GM12878 (cell line): ENCODE measurements around the gene MICA. TPM values are rescaled to one million over a fixed set of nuclear protein-coding genes. Genes with fewer than 3 reads are reported as not detected.

ENCODE experiments used
- CTCF ChIP-seq, 3 experiments: IDR thresholded peaks in 2 of 3; conservative IDR thresholded peaks in 1 of 3; 2 replicates each; pipeline ENCODE4 v1.5.1; 2011; ENCODE audit warnings: low read depth in 3 of 3, low read length in 3 of 3, mild to moderate bottlenecking in 3 of 3, control low read depth in 2 of 3, moderate library complexity in 2 of 3, inconsistent platforms in 1 of 3, mixed read lengths in 1 of 3; ENCODE audit not compliant: control insufficient read depth in 2 of 3, insufficient read depth in 1 of 3; ENCODE audit errors: extremely low read depth in 1 of 3
- DPF2 ChIP-seq: fragments of 450-650 bp; IDR thresholded peaks from 2 replicates; pipeline ENCODE4 v1.6.1; 2017; ENCODE audit warnings: mild to moderate bottlenecking
- GATAD2B ChIP-seq: fragments of 450-650 bp; conservative IDR thresholded peaks from 2 replicates; pipeline ENCODE4 v1.6.1; 2017; ENCODE audit warnings: low read depth, mild to moderate bottlenecking, moderate library complexity
- NFXL1 ChIP-seq: fragments of 450-650 bp; IDR thresholded peaks from 2 replicates; pipeline ENCODE4 v1.6.1; 2017; ENCODE audit warnings: antibody characterized with exemption, mild to moderate bottlenecking, borderline replicate concordance
- PAX5 ChIP-seq: IDR thresholded peaks from 2 replicates; pipeline ENCODE4 v1.6.1; 2011; ENCODE audit warnings: low read depth, low read length, borderline replicate concordance
- PML ChIP-seq: IDR thresholded peaks from 2 replicates; pipeline ENCODE4 v1.6.1; 2012; ENCODE audit warnings: low read length, inconsistent platforms
- POLR2AphosphoS2 ChIP-seq: IDR thresholded peaks from 2 replicates; pipeline ENCODE4 v1.6.1; 2011; ENCODE audit warnings: low read depth, mild to moderate bottlenecking, low read length, improper control_type of control experiment, moderate library complexity
- RAD21 ChIP-seq: IDR thresholded peaks from 2 replicates; pipeline ENCODE4 v1.6.1; 2011; ENCODE audit warnings: mild to moderate bottlenecking, low read depth, low read length, moderate library complexity; ENCODE audit not compliant: insufficient read depth
- RELB ChIP-seq: fragments of 450-650 bp; IDR thresholded peaks from 2 replicates; pipeline ENCODE4 v1.6.1; 2017; ENCODE audit warnings: low read depth, mild to moderate bottlenecking, moderate library complexity
- SIX5 ChIP-seq: IDR thresholded peaks from 2 replicates; pipeline ENCODE4 v1.6.1; 2011; ENCODE audit warnings: mild to moderate bottlenecking, low read depth, low read length, moderate library complexity; ENCODE audit not compliant: severe bottlenecking
- SMC3 ChIP-seq: IDR thresholded peaks from 2 replicates; pipeline ENCODE4 v1.6.1; 2011; ENCODE audit warnings: low read length, improper control_type of control experiment, borderline replicate concordance
- SP1 ChIP-seq: IDR thresholded peaks from one replicate; pipeline ENCODE4 v1.6.1; 2011; ENCODE audit warnings: low read depth, low read length
- TBL1XR1 ChIP-seq: IDR thresholded peaks from 2 replicates; pipeline ENCODE4 v1.6.1; 2012; ENCODE audit warnings: low read depth, low read length, improper control_type of control experiment
- WRNIP1 ChIP-seq: IDR thresholded peaks from 2 replicates; pipeline ENCODE4 v1.6.1; 2011; ENCODE audit warnings: low read depth, low read length, improper control_type of control experiment, borderline replicate concordance
- ZNF217 ChIP-seq: fragments of 450-650 bp; IDR thresholded peaks from 2 replicates; pipeline ENCODE4 v1.6.1; 2017; ENCODE audit warnings: antibody characterized with exemption, mild to moderate bottlenecking
- ZNF274 ChIP-seq: IDR thresholded peaks from one replicate; pipeline ENCODE4 v1.8.0; 2011; ENCODE audit not compliant: insufficient read length, insufficient read depth
- ZNF384 ChIP-seq: IDR thresholded peaks from 2 replicates; pipeline ENCODE4 v1.6.1; 2012; ENCODE audit warnings: low read depth, mild to moderate bottlenecking, low read length, improper control_type of control experiment, borderline replicate concordance
- polyA plus RNA-seq, 11 experiments: library from polyadenylated mRNA; depleted of rRNA in 4 of 11; unstranded in 6 of 11; stranded (reverse) in 5 of 11; fragments of >200 nt; fragmentation: Nextera tagmentation in 4 of 11; fragmentation: Illumina TruSeq in 1 of 11; extraction: Ambion mirVana in 4 of 11; extraction: Trizol in 1 of 11; gene quantifications; 1 replicate in 1 of 11; 2 replicates in 10 of 11; pipeline versions ENCODE4 v1.2.1 to v1.2.3, GENCODE V29; 2011 to 2016; ENCODE audit warnings: inconsistent platforms in 2 of 11, missing spikeins in 2 of 11, low read depth in 1 of 11
- total RNA-seq, 4 experiments: library from RNA; depleted of rRNA in 3 of 4; stranded (reverse); fragments of >200 nt in 3 of 4; fragmentation: Illumina TruSeq in 1 of 4; extraction: Trizol in 1 of 4; gene quantifications; 2 replicates each; pipeline versions ENCODE4 v1.2.1 to v1.2.3, GENCODE V29; 2013 to 2021
- TF ChIP-seq, protein P1 (sequence below): fragments of 450-650 bp; formaldehyde crosslinking; IDR thresholded peaks from 2 replicates; pipeline ENCODE4 v1.5.0; 2022; ENCODE audit warnings: mild to moderate bottlenecking, missing genetic modification characterization
- TF ChIP-seq, protein P2 (sequence below): fragments of 150-350 bp; IDR thresholded peaks from 2 replicates; pipeline ENCODE4 v1.6.1; 2014; ENCODE audit warnings: mild to moderate bottlenecking, low read depth, low read length
- TF ChIP-seq, protein P3 (sequence below): IDR thresholded peaks from 2 replicates; pipeline ENCODE4 v1.6.1; 2011; ENCODE audit warnings: borderline replicate concordance, low read depth, mild to moderate bottlenecking, moderate library complexity, mixed read lengths, low read length; ENCODE audit not compliant: insufficient read depth; ENCODE audit errors: extremely low read length

The MICA gene
- total and polyA plus RNA-seq, 10 of the 15 experiments (the other 5 are each of a cell fraction or from before 2014, with no cell fraction given) = 3.6 to 10.5 (median 6.9) TPM

GRCh38 chr6:31399589-31400466 lies 3.6 kb upstream of the MICA start (continued):
- TF ChIP-seq PAX5 (no peak), SMC3 (peak; percentile 87), WRNIP1 (no peak), POLR2AphosphoS2 (no peak), DPF2 (0 out of 2 replicates have a peak, but pooled peaks have one; percentile 52), ZNF274 (no peak), RAD21 (peak; percentile 76), ZNF217 (no peak), GATAD2B (peak; percentile 68), SIX5 (no peak), RELB (peak; percentile 69), PML (0 out of 2 replicates have a peak, but pooled peaks have one; percentile 19), ZNF384 (peak; percentile 41; the same call in 1 of the 2 replicates), TBL1XR1 (no peak), NFXL1 (no peak), SP1 (no peak), CTCF (IDR thresholded peaks at IDR 0.05 in 2 of 3, conservative IDR thresholded peaks at IDR 0.05 in 1 of 3; ENCODE audit: control insufficient read depth in 2 of 3, extremely low read depth in 1 of 3, insufficient read depth in 1 of 3, low read depth in 3 of 3, low read length in 3 of 3) (peak; percentile 94 to 99 (median 98); a peak in 5 of 6 replicates)
- TF ChIP-seq, protein P1, sequence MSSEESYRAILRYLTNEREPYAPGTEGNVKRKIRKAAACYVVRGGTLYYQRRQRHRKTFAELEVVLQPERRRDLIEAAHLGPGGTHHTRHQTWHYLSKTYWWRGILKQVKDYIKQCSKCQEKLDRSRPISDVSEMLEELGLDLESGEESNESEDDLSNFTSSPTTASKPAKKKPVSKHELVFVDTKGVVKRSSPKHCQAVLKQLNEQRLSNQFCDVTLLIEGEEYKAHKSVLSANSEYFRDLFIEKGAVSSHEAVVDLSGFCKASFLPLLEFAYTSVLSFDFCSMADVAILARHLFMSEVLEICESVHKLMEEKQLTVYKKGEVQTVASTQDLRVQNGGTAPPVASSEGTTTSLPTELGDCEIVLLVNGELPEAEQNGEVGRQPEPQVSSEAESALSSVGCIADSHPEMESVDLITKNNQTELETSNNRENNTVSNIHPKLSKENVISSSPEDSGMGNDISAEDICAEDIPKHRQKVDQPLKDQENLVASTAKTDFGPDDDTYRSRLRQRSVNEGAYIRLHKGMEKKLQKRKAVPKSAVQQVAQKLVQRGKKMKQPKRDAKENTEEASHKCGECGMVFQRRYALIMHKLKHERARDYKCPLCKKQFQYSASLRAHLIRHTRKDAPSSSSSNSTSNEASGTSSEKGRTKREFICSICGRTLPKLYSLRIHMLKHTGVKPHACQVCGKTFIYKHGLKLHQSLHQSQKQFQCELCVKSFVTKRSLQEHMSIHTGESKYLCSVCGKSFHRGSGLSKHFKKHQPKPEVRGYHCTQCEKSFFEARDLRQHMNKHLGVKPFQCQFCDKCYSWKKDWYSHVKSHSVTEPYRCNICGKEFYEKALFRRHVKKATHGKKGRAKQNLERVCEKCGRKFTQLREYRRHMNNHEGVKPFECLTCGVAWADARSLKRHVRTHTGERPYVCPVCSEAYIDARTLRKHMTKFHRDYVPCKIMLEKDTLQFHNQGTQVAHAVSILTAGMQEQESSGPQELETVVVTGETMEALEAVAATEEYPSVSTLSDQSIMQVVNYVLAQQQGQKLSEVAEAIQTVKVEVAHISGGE (CRISPR knock-in tag) = no peak
- TF ChIP-seq, protein P2, sequence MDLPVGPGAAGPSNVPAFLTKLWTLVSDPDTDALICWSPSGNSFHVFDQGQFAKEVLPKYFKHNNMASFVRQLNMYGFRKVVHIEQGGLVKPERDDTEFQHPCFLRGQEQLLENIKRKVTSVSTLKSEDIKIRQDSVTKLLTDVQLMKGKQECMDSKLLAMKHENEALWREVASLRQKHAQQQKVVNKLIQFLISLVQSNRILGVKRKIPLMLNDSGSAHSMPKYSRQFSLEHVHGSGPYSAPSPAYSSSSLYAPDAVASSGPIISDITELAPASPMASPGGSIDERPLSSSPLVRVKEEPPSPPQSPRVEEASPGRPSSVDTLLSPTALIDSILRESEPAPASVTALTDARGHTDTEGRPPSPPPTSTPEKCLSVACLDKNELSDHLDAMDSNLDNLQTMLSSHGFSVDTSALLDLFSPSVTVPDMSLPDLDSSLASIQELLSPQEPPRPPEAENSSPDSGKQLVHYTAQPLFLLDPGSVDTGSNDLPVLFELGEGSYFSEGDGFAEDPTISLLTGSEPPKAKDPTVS = no peak
- TF ChIP-seq, protein P3, sequence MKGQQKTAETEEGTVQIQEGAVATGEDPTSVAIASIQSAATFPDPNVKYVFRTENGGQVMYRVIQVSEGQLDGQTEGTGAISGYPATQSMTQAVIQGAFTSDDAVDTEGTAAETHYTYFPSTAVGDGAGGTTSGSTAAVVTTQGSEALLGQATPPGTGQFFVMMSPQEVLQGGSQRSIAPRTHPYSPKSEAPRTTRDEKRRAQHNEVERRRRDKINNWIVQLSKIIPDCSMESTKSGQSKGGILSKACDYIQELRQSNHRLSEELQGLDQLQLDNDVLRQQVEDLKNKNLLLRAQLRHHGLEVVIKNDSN = no peak
